Ascending aorta (tissue), 2 donors: ENCODE data around the gene NR4A3. TPM values are rescaled to one million over a fixed set of nuclear protein-coding genes. Genes with fewer than 3 reads are reported as not detected.

Experiments used
- DNase-seq, 2 donors: peaks; one replicate each; pipeline ENCODE4 v3.0.0-alpha.2; 2019; ENCODE audit warnings: low spot score in 2 of 2
- H3K27ac ChIP-seq, 2 donors: fragments of 200-600 bp; sonication (generic); one replicate each; pipeline ENCODE4 v1.5.1; 2016 to 2017; ENCODE audit warnings: mild to moderate bottlenecking in 1 of 2
- H3K27me3 ChIP-seq: fragments of 200-600 bp; sonication (generic); one replicate; pipeline ENCODE4 v1.5.1; 2017
- H3K36me3 ChIP-seq, 2 donors: fragments of 200-600 bp; sonication (generic); one replicate each; pipeline ENCODE4 v1.5.1; 2016
- H3K4me1 ChIP-seq, 2 donors: fragments of 200-600 bp; sonication (generic); one replicate each; pipeline ENCODE4 v1.5.1; 2016 to 2017; ENCODE audit warnings: mild to moderate bottlenecking in 1 of 2
- H3K4me3 ChIP-seq, 2 donors: fragments of 200-600 bp; sonication (generic); one replicate each; pipeline ENCODE4 v1.5.1; 2016 to 2017; ENCODE audit warnings: mild to moderate bottlenecking in 1 of 2
- H3K9me3 ChIP-seq, 2 donors: fragments of 200-600 bp; sonication (generic); one replicate each; pipeline ENCODE4 v1.5.1; 2016
- intact Hi-C: fragments of 100-400 bp; cut with DNase I; formaldehyde crosslinking; loops from one replicate; pipeline ENCODE4 v1.15.1; 2023
- total RNA-seq: library from RNA; depleted of rRNA; stranded (reverse); fragments of >200 nt; gene quantifications from one replicate; pipeline ENCODE4 v1.1.0, GENCODE V29; 2016
- TF ChIP-seq, protein P1 (sequence below), 3 experiments: fragments of 200-600 bp in 2 of 3; fragments of 450-650 bp in 1 of 3; sonication (generic) in 2 of 3; IDR thresholded peaks; one replicate each; pipeline ENCODE4 v1.5.1; 2016 to 2019; ENCODE audit warnings: antibody characterized with exemption in 3 of 3, mild to moderate bottlenecking in 1 of 3, moderate library complexity in 1 of 3

Gene NR4A3
- total RNA-seq, 1 donor from 2014 or later = 21.3 TPM

DNA sequence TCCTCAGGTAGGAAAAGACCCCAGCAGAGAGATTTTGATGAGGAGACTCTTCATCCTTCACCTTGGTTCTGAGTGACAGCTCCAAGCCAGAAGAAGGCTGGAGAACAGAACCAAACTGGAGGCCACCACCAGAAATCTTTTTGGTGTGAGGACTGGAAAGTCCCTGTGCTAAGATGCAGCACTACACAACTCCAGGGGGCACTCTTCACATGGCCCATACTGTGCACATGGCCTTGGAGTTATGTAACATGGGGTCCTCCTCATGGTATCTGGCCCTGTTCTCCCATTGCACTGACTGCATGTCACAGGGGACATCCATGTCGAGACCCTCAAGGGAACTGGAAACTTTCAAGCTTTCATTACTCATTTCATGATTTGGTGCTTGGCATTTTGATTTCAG lies 67.4 kb downstream of the NR4A3 start:
- Histone ChIP-seq H3K4me3 (no peak overlapping the region), H3K27me3 (no peaks in the 10 kb centered on the region)
- TF ChIP-seq, protein P1, sequence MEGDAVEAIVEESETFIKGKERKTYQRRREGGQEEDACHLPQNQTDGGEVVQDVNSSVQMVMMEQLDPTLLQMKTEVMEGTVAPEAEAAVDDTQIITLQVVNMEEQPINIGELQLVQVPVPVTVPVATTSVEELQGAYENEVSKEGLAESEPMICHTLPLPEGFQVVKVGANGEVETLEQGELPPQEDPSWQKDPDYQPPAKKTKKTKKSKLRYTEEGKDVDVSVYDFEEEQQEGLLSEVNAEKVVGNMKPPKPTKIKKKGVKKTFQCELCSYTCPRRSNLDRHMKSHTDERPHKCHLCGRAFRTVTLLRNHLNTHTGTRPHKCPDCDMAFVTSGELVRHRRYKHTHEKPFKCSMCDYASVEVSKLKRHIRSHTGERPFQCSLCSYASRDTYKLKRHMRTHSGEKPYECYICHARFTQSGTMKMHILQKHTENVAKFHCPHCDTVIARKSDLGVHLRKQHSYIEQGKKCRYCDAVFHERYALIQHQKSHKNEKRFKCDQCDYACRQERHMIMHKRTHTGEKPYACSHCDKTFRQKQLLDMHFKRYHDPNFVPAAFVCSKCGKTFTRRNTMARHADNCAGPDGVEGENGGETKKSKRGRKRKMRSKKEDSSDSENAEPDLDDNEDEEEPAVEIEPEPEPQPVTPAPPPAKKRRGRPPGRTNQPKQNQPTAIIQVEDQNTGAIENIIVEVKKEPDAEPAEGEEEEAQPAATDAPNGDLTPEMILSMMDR (IDR thresholded peaks at IDR 0.05) = no peak

DNA sequence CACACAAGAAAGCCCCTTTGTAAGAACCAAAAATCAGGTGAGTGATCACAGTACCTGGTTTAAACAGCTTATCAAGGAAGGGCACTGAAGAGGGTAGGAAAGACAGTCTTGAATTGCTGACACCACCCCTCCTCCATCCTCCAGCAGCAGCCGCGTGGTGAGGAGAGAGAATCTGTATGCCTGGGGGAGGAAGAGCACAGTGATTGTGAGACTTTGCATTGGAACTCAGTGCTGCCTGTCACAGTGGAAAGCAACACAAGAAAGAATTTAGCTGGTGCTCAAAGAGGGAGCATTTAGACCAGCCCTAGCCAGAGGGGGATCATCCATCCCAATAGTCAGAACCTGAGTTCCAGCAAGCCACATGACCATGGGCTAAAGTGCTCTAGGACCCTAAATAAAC lies 73.1 kb downstream of the NR4A3 start:
- Histone ChIP-seq H3K27me3 (no peaks in the 10 kb centered on the region), H3K36me3 (no peaks in the 10 kb centered on the region), H3K4me1 (no peaks in the 10 kb centered on the region), H3K4me3 (no peak overlapping the region), H3K9me3 (no peaks in the 10 kb centered on the region), H3K27ac (no peak overlapping the region)
- no peak for DNase-seq
- TF ChIP-seq, protein P1 (IDR thresholded peaks at IDR 0.05) = no peak
- intact Hi-C loops = no loop called here

More for the DNA sequence above, 67.4 kb downstream of the NR4A3 start:
- Histone ChIP-seq H3K9me3 (no peaks in the 10 kb centered on the region), H3K36me3 (no peaks in the 10 kb centered on the region), H3K27ac (no peak overlapping the region), H3K4me1 (no peaks in the 10 kb centered on the region)
- intact Hi-C loops = no loop called here
- DNase-seq = no peak

DNA sequence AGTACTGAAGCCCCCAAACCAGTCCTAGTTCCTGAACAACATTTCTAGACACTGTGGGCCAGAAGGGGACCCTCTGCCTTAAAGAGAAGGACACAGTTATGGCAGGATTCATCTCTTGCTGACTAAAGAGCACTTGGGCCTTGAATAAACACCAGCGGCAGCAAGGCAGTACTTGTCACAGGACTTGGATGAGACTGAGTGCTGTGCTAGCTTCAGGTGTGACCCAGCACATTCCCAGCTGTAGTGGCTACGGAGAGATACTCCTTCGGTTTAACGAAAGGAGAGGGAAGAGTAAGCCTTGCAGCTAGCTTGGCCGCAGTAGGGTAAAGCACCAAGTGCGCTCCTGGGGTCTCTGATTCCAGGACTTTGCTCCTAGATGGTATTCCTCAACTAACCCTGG lies 73.8 kb downstream of the NR4A3 start:
- no peak for DNase-seq
- Histone ChIP-seq H3K4me3 (no peak overlapping the region), H3K4me1 (no peaks in the 10 kb centered on the region), H3K27me3 (no peaks in the 10 kb centered on the region), H3K9me3 (no peaks in the 10 kb centered on the region), H3K36me3 (no peaks in the 10 kb centered on the region), H3K27ac (no peak overlapping the region)
- intact Hi-C loops = no loop called here
- TF ChIP-seq, protein P1 (IDR thresholded peaks at IDR 0.05) = no peak

DNA sequence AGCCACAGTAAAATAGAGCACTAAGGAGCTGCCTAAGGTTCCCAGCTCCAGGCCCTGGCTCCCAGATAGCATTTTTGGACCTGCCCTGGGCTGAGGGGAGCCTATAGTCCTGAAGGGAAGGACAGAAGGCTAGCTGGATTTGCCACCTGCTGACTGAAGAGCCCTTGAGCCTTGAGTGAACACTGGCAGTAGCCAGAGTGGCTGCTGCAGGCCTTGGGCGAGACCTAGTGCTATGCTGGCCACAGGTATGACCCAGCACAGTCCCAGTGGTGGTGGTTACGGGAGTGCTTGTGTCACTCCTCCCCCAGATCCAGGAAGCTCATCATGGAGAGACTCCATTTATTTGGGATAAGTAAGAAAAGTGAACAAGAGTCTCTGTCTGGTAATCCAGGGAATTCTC lies 74.4 kb downstream of the NR4A3 start:
- TF ChIP-seq, protein P1 (IDR thresholded peaks at IDR 0.05) = no peak

DNA sequence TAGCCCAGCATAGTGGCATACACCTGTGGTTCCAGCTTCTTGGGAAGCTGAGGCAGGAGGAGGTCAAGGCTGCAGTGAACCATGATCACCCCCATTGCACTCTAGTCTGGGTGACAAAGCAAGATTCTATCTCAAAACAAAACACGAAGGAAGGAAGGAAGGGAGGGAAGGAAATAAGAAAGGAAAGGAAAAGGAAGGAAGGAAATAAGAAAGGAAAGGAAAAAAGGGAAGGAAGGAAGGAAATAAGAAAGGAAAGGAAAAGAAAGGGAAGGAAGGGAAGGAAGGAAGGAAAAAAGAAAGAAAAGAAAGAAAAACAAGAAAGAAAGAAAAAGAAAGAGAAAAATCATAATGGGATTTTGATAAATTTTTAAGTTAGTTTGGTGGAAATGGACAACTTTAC lies 81.7 kb downstream of the NR4A3 start:
- H3K36me3 ChIP-seq = no peaks in the 10 kb centered on the region
- no peak overlapping the region for H3K27ac ChIP-seq
- TF ChIP-seq, protein P1 (IDR thresholded peaks at IDR 0.05) = no peak
- H3K4me3 ChIP-seq = no peak overlapping the region
- intact Hi-C loops = loop anchor here (10.0 kb wide), 3 partner anchors 639 to 929 kb away; no protein-coding TSS in a partner anchor
- H3K27me3 ChIP-seq = no peaks in the 10 kb centered on the region
- H3K4me1 ChIP-seq = no peaks in the 10 kb centered on the region
- DNase-seq = no peak
- no peaks in the 10 kb centered on the region for H3K9me3 ChIP-seq

More for the DNA sequence above, 74.4 kb downstream of the NR4A3 start:
- DNase-seq = no peak
- intact Hi-C loops = no loop called here
- Histone ChIP-seq H3K27ac (no peak overlapping the region), H3K4me1 (no peaks in the 10 kb centered on the region), H3K36me3 (no peaks in the 10 kb centered on the region), H3K4me3 (no peak overlapping the region), H3K9me3 (no peaks in the 10 kb centered on the region), H3K27me3 (no peaks in the 10 kb centered on the region)
